CD4-positive, alpha-beta T cell treated with Interleukin-21 for 1 hour (primary cell): ENCODE measurements around the gene FOS.

Experiments used
- DNase-seq: peaks from one replicate; pipeline ENCODE4 v3.0.0-alpha.2; 2020

Gene FOS

DNA sequence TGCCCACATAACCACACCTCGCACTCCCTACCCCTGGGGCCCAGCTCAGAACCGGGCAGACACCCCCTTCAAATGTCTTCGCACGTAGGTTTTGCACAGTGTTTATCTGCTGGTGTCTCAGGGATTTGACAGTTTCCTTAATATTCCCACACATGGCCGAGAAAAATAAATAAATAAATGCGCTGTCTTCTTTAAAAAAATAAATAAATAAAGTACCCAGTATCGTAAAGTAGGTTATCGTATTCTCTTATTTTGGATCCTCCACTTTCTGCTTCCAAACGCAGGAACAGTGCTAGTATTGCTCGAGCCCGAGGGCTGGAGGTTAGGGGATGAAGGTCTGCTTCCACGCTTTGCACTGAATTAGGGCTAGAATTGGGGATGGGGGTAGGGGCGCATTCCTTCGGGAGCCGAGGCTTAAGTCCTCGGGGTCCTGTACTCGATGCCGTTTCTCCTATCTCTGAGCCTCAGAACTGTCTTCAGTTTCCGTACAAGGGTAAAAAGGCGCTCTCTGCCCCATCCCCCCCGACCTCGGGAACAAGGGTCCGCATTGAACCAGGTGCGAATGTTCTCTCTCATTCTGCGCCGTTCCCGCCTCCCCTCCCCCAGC, 710 bp upstream of the FOS start:
- no peak for DNase-seq

DNA sequence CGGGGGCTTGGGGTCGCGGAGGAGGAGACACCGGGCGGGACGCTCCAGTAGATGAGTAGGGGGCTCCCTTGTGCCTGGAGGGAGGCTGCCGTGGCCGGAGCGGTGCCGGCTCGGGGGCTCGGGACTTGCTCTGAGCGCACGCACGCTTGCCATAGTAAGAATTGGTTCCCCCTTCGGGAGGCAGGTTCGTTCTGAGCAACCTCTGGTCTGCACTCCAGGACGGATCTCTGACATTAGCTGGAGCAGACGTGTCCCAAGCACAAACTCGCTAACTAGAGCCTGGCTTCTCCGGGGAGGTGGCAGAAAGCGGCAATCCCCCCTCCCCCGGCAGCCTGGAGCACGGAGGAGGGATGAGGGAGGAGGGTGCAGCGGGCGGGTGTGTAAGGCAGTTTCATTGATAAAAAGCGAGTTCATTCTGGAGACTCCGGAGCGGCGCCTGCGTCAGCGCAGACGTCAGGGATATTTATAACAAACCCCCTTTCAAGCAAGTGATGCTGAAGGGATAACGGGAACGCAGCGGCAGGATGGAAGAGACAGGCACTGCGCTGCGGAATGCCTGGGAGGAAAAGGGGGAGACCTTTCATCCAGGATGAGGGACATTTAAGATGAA, 630 bp downstream of the FOS start:
- peak; percentile 73 for DNase-seq

DNA sequence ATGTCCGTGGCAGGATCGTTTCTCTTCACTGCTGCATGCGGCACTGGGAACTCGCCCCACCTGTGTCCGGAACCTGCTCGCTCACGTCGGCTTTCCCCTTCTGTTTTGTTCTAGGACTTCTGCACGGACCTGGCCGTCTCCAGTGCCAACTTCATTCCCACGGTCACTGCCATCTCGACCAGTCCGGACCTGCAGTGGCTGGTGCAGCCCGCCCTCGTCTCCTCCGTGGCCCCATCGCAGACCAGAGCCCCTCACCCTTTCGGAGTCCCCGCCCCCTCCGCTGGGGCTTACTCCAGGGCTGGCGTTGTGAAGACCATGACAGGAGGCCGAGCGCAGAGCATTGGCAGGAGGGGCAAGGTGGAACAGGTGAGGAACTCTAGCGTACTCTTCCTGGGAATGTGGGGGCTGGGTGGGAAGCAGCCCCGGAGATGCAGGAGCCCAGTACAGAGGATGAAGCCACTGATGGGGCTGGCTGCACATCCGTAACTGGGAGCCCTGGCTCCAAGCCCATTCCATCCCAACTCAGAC, 1.2 kb downstream of the FOS start:
- DNase-seq: peak; percentile 57

DNA sequence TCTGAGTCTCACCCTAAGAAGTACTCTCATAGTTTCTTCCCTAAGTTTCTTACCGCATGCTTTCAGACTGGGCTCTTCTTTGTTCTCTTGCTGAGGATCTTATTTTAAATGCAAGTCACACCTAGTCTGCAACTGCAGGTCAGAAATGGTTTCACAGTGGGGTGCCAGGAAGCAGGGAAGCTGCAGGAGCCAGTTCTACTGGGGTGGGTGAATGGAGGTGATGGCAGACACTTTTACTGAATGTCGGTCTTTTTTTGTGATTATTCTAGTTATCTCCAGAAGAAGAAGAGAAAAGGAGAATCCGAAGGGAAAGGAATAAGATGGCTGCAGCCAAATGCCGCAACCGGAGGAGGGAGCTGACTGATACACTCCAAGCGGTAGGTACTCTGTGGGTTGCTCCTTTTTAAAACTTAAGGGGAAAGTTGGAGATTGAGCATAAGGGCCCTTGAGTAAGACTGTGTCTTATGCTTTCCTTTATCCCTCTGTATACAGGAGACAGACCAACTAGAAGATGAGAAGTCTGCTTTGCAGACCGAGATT, 1.7 kb downstream of the FOS start:
- DNase-seq: peak; percentile 52

DNA sequence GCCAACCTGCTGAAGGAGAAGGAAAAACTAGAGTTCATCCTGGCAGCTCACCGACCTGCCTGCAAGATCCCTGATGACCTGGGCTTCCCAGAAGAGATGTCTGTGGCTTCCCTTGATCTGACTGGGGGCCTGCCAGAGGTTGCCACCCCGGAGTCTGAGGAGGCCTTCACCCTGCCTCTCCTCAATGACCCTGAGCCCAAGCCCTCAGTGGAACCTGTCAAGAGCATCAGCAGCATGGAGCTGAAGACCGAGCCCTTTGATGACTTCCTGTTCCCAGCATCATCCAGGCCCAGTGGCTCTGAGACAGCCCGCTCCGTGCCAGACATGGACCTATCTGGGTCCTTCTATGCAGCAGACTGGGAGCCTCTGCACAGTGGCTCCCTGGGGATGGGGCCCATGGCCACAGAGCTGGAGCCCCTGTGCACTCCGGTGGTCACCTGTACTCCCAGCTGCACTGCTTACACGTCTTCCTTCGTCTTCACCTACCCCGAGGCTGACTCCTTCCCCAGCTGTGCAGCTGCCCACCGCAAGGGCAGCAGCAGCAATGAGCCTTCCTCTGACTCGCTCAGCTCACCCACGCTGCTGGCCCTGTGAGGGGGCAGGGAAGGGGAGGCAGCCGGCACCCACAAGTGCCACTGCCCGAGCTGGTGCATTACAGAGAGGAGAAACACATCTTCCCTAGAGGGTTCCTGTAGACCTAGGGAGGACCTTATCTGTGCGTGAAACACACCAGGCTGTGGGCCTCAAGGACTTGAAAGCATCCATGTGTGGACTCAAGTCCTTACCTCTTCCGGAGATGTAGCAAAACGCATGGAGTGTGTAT, 2.4 kb downstream of the FOS start:
- DNase-seq: peak; percentile 80

DNA sequence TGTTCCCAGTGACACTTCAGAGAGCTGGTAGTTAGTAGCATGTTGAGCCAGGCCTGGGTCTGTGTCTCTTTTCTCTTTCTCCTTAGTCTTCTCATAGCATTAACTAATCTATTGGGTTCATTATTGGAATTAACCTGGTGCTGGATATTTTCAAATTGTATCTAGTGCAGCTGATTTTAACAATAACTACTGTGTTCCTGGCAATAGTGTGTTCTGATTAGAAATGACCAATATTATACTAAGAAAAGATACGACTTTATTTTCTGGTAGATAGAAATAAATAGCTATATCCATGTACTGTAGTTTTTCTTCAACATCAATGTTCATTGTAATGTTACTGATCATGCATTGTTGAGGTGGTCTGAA, 3.0 kb downstream of the FOS start:
- no peak for DNase-seq

DNA sequence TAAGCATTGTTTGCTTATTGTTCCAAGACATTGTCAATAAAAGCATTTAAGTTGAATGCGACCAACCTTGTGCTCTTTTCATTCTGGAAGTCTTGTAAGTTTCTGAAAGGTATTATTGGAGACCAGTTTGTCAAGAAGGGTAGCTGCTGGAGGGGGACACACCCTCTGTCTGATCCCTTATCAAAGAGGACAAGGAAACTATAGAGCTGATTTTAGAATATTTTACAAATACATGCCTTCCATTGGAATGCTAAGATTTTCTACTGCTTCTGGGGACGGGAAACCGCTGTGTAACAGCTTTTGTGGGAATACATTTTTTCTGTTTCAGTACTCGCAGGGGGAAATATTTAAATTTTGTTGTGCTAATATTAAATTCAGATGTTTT, 3.5 kb downstream of the FOS start:
- DNase-seq: peak; percentile 86

DNA sequence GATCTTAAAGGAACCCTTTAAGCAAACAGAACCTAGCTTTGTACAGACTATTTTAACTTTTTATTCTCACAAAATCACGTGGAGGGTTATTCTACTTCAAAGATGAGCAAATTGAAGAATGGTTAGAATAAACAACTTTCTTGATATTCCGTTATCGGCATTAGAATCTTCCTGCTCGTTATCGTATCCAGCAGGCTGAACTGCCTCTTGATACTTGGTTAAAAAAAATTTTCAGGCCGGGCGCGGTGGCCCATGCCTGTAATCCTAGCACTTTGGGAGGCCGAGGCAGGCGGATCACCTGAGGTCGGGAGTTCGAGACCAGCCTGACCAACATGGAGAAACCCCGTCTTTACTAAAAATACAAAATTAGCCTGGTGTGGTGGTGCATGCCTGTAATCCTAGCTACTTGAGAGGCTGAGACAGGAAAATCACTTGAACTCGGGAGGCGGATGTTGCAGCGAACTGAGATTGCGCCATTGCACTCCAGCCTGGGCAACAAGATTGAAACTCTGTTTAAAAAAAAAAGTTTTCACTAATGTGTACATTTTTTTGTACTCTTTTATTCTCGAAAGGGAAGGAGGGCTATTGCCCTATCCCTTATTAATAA, 4.0 kb downstream of the FOS start:
- peak; percentile 91 for DNase-seq

DNA sequence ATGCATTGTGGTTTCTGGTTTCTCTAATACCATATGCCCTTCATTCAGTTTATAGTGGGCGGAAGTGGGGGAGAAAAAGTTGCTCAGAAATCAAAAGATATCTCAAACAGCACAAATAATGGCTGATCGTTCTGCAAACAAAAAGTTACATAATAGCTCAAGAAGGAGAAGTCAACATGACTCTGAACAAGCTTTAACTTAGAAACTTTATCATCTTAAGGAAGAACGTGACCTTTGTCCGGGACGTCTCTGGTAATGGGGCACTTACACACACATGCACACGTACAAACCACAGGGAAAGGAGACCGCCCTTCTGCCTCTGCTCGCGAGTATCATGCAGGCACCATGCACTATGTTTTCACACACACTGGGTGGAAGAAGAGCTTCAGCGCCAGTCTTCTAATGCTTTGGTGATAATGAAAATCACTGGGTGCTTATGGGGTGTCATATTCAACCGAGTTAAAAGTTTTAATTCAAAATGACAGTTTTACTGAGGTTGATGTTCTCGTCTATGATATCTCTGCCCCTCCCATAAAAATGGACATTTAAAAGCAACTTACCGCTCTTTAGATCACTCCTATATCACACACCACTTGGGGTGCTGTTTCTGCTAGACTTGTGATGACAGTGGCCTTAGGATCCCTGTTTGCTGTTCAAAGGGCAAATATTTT, 4.7 kb downstream of the FOS start:
- DNase-seq: peak; percentile 87

DNA sequence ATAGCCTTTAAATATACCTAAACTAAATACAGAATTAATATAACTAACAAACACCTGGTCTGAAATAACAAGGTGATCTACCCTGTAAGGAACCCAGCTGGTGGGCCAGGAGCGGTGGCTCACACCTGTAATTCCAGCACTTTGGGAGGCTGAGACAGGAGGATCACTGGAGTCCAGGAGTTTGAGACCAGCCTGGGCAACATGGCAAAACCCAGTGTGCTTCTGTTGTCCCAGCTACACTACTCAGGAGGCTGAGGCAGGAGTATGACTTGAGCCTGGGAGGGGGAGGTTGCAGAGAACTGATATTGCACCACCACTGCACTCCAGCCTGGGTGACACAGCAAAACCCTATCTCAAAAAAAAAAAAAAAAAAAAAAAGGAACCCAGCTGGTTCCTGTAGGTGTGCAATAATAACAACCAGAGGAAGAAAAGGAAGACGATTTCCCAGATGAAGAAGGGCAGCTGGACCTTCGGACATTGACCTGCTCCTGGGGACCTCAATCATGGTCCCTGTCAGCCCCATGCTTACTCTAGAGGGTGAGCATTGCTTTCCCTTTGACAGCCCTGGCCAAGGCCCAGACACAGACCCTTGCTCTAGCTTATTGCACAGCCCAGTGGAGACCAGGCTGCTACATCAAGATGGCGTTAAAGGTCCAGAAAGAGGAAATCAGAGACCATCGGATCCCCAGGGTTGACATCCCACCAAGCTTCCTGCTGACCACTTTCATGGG, 5.4 kb downstream of the FOS start:
- peak; percentile 76 for DNase-seq

DNA sequence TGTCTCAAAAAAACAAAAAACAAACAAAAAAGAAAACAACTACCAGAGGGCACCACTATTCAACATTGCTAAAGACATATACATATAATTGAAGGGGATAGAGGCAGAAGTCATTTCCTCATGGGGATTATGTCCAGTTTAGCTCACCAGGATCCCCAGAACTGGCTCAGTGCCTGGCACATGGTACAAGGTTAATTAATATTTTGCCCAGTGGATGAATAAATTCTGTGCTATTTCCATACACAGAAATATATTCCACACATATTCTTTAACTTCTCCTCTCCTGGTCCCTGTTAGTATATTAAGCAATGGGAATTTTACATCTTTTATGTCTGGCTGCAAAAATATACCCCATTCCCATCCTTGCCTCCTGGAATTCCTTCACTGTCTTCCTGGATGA, 6.7 kb downstream of the FOS start:
- no peak for DNase-seq

DNA sequence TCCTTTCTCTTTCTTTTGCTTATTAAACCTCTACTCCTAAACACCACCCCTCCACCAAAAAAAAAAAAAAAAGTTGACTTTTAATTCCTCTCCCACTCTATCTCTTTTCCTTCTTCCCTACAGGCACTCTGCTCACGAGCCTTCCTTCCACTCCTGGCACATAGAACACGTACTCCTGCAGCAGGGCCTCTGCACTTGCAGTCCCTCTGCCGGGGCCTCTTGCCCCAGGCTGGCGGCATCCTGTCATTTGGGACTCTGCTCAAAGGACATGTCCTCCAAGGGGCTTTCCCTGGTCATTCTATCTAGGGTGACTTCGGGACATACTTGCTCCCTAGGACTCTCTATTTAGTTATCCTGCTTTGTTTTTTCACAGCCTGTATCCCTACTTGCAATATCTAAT, 7.7 kb downstream of the FOS start:
- no peak for DNase-seq

DNA sequence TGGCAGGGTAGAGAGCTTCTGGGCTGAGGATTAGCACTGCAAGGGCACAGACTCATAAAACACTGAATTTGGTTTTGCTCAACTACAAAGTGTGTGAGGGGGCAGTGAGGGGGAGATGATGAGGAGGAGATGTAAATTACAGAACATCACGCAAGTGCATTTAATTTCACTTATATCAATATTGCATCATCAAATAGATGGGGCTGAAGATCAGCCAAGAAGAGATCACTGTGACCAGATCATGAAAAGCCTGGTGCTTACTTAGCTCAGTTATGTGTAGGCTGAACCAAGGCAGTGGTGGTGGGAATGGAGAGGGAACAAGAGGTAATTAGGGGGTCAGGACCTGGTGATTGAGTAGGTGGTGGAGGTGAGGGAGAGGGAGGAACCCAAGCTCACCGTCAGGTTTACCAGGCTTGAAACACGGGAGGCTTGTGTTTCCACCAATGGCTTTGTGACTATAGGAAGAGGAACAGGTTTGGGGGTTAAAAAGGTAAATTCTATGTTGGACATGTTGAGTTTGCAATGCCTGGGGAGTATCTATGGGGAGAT, 11.3 kb downstream of the FOS start:
- no peak for DNase-seq

DNA sequence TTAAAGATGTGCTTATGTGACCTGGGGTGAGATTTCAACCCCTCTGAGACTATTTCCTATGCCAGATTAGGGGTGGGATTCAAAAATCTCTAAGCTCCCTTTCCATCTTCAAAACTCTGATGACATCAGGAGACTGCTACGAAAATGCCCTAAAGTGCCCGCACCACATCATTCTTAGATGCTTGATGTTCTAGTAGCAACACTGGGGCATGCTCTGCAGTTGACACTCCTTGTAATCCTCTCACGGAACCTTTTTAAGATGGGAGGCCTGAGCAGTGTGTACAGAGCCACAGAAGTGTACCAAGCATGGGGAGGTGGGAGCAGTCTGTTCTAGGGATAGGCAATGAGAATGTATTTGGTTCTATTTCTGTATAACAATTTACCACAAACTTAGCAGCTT, 12.2 kb downstream of the FOS start:
- DNase-seq: no peak

DNA sequence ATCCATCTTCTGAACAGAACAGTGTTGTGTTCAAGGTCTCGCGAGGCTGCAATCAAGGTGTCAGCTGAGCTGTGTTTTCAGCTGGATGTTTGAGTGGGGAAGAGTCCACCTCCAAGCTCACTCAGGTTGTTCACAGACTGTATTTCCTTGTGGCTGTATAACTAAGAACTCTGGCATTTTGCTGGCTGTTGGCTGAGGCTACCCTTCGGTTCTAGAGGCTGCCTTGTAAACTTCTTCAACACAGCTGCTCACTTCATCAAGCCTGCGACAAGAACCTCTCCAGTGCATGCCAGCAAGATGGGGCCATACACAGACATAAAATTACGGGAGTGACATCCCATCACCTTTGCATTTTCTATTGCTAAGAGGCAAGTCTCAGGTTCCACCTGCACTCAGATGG, 12.7 kb downstream of the FOS start:
- no peak for DNase-seq

DNA sequence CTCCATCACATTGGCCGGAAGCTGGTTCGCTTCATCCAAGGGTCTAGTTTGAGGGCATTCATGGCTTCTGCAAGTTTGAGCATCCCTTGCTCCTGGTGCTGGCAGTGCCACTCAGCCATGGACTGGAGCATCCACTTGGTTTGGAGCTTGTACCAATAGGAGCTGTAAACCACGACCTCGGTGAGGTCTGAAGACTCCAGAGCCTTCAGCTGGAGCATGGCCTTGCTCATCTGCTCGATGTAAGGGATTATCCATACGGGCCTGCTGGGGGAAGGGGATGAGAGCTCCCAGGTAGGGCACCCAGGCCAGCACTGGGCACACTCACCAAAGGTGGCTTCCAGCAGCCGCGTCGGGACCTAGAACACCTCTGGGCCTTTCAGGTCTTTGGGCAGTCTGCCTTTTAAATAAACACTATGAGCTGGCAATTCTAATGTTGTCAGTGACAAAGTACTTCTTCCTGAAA, 13.5 kb downstream of the FOS start:
- no peak for DNase-seq

DNA sequence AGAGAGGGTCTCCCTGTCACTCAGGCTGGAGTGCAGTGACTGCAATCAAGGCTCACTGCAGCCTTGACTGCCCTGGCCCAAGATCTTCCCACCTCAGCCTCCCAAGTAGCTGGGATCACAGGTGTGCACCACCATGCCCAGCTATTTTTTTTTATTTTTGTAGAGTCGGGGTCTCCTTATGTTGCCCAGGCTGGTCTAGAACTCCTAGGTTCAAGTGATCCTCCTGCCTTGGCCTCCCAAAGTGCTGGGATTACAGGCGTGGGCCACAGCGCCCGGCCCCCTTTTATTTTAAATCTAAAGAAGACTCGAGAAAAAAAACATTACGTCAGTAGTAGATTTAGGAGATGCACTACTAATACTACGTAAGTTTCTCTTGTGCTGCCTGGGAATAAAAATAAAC, 14.3 kb downstream of the FOS start:
- DNase-seq: no peak

DNA sequence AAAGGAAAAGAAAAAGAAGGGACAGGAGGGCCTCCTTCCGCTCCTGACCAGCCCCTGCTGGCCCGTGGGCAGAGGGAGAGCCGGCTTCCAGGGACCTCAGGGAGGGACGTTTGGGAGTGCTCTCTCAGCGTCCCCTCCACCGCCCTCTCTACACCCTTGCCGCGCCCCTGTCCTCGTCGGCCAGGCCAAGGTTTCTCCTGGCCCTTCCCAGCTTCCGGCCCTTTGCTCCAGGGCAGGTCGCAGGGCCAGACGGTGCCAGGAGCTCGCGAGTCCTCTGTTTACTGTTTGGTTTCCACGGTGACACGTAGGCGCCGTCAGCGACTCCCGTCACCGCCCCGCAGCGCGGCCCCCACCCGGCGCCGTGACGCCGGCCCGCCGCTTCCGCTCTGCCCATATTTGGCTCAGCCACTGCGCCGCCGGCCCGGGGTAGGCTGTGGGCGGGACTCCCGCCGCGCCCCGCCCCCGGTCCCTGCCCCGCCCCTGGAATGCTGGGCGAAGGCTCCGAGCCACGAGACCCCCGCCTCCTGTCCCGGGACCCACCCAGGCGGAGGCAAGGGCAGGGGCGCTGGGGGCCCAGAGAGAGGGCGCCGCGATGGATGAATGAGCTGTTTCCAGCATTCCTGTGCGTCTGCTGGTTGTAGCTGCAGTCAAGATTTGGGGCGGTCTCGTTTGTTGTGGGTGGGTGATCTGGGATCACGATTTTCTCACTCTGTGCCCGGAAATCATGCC, 15.5 kb downstream of the FOS start:
- peak; percentile 96 for DNase-seq

DNA sequence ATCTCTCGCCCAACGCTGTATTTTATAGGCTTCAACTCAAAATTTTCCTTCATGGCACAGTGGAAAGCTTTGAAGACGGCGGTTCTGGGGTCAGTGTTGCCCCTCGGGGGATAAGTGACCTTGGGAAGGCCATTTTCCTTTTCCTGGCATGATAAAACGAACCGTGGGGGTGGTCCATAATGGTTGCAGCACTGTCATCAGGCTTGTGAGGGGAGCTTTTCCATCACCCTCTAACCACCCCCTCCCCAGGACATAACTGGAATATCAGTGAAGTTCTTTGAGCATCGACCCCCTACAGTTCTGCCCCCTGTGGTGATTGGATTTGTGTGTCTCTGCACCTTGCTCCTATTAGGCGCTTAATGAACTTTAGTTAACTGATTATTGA, 16.0 kb downstream of the FOS start:
- no peak for DNase-seq

DNA sequence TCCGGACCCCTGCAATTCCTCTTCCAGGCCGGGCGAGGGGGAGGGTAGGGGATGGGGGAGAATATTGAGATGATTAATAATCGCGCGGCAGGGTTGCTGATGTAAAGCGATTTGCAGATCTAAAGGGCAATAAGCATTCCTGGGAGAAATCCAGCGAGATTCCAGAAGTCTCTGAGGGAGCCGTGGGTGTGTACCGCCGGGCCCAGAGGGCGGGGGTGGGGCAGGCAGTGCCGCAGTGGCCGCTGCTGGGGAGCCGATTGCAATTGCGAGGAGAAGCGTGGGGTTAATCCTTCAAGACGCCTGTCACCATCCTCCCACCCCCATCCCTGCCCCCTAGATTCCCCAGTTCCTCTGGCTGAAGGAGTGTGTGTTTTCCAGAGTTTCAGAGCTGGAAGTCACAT, 16.4 kb downstream of the FOS start:
- DNase-seq: peak; percentile 51
